Mesendoderm (in vitro differentiated cells): ENCODE measurements around the gene CDC14B.
A peak's percentile ranks its signal among the peaks of the same experiment; 100 is the strongest.

Experiments
- DNase-seq: peaks from one replicate; pipeline ENCODE4 v3.0.0; 2013
- H2AK5ac ChIP-seq: 2 replicates; pipeline ENCODE4 v1.6.1; 2013; ENCODE audit warnings: low read length, inconsistent platforms
- H2BK120ac ChIP-seq: 2 replicates; pipeline ENCODE4 v1.6.1; 2013; ENCODE audit warnings: low read depth, mild to moderate bottlenecking, low read length, moderate library complexity, mixed read lengths
- H2BK15ac ChIP-seq: replicated peaks from 2 replicates; pipeline ENCODE4 v1.6.1; 2013; ENCODE audit warnings: low read depth, mild to moderate bottlenecking, moderate library complexity
- H2BK5ac ChIP-seq: 2 replicates; pipeline ENCODE4 v1.6.1; 2013; ENCODE audit warnings: low read length, inconsistent platforms
- H3K18ac ChIP-seq: 2 replicates; pipeline ENCODE4 v1.6.1; 2013; ENCODE audit warnings: mild to moderate bottlenecking, low read length, mixed read lengths
- H3K23ac ChIP-seq: one replicate; pipeline ENCODE4 v1.6.1; 2013; ENCODE audit warnings: low read length
- H3K27ac ChIP-seq: 2 replicates; pipeline ENCODE4 v1.5.1; 2013; ENCODE audit warnings: low read depth, mild to moderate bottlenecking, inconsistent platforms, low read length, moderate library complexity
- H3K27me3 ChIP-seq: 2 replicates; pipeline ENCODE4 v1.6.1; 2013; ENCODE audit warnings: low read length, control low read depth, mild to moderate bottlenecking, inconsistent platforms; ENCODE audit not compliant: insufficient read depth, poor library complexity
- H3K36me3 ChIP-seq: 2 replicates; pipeline ENCODE4 v1.6.1; 2013; ENCODE audit warnings: low read length, inconsistent platforms; ENCODE audit not compliant: control insufficient read depth, insufficient read depth
- H3K4ac ChIP-seq: one replicate; pipeline ENCODE4 v1.6.1; 2013; ENCODE audit warnings: low read depth, mild to moderate bottlenecking, low read length, moderate library complexity
- H3K4me1 ChIP-seq: 2 replicates; pipeline ENCODE4 v1.6.1; 2013; ENCODE audit warnings: low read depth, low read length, inconsistent platforms; ENCODE audit not compliant: control insufficient read depth
- H3K4me2 ChIP-seq: 2 replicates; pipeline ENCODE4 v1.6.1; 2013; ENCODE audit warnings: low read length
- H3K4me3 ChIP-seq: 2 replicates; pipeline ENCODE4 v1.5.1; 2013; ENCODE audit warnings: mild to moderate bottlenecking, low read length
- H3K56ac ChIP-seq: one replicate; pipeline ENCODE4 v1.6.1; 2013; ENCODE audit warnings: low read length
- H3K79me1 ChIP-seq: 2 replicates; pipeline ENCODE4 v1.6.1; 2013; ENCODE audit warnings: low read length, inconsistent platforms
- H3K79me2 ChIP-seq: 2 replicates; pipeline ENCODE4 v1.6.1; 2013; ENCODE audit warnings: mild to moderate bottlenecking, low read length; ENCODE audit not compliant: control insufficient read depth, insufficient read depth
- H3K9ac ChIP-seq: 2 replicates; pipeline ENCODE4 v1.6.1; 2013; ENCODE audit warnings: low read length, inconsistent platforms
- H4K5ac ChIP-seq: one replicate; pipeline ENCODE4 v1.6.1; 2013; ENCODE audit warnings: low read length
- H4K8ac ChIP-seq: one replicate; pipeline ENCODE4 v1.6.1; 2013; ENCODE audit warnings: low read depth, mild to moderate bottlenecking, control low read depth, low read length, moderate library complexity
- WGBS: extraction: QIAGEN DNeasy Blood & Tissue Kit; methylation state at CpG from one replicate; pipeline ENCODE4 v1.1.7; 2013; ENCODE audit warnings: low lambda C conversion rate, missing lambda C conversion rate; ENCODE audit not compliant: insufficient coverage; ENCODE audit errors: extremely low coverage; 5-methylcytosine and 5-hydroxymethylcytosine counted together

CDC14B gene

DNA sequence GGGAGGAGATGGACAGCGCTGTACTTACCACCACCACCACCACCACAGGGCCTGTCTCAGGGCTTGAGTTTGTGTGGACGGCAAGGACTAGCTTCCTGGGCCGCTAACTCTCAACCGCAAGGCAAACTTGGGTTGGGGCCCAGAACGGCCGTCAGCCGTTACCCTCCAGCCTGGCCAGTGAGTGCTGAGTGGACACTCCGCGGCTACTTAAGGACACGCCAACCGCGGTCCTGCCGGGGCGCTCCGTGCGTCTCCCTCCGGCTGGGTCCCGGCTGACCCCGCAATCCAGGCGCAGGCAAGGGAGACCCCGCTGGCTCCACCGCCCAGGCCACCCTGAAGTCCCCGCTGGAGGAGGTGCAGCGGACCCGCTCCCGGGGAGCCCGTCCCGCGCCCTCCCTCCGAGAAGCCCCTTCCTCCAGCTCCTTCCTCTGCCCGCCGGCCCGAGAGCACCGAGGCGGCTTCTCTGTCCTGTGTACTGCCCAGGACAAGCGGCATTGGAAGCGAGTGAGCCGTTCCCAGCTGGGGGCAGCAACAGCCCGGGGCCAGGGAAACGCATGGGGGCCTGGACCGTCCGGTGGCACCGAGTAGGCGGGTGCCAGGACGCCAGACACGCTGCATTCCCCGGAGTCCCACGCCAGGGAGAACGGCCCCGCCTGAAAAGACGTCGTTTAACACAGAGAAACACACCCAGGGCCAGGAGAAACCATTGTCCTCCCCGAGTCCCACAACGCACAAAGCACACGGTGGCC lies 123.1 kb downstream of the CDC14B start:
- H3K4me1 ChIP-seq, result no peaks in the 10 kb centered on the region

DNA sequence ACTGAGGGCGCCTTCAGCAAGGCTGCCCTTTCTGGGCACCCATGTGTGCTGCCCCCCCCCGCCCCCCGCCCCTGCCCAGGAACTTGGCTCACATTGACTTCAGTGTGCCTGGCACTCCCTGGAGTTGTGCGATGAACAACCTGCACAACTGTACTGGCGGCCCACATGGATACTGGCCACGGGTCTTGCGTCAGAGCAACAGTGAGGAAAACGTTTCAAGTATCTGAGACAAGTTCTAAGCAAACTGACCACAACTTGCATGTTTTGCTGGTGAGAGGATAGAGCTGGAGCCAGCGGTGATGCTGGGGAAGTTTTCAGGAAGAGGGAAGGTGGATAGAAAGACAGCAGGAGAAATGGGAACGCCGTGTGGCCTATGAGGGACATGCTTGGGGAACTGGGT lies 124.3 kb downstream of the CDC14B start:
- no peak overlapping the region for H3K4ac ChIP-seq
- H4K8ac ChIP-seq, result no peak overlapping the region
- H3K9ac ChIP-seq, result no peak overlapping the region
- H3K56ac ChIP-seq, result no peak overlapping the region
- no peak for DNase-seq
- H2BK5ac ChIP-seq, result no peak overlapping the region
- no peaks in the 10 kb centered on the region for H3K27me3 ChIP-seq
- H3K4me1 ChIP-seq, result no peaks in the 10 kb centered on the region
- H4K5ac ChIP-seq, result no peak overlapping the region
- H3K79me2 ChIP-seq, result no peaks in the 10 kb centered on the region
- no peak overlapping the region for H2BK120ac ChIP-seq
- no peak overlapping the region for H3K4me3 ChIP-seq
- no CpG with 5 or more reads among the region's 11 CpGs for WGBS
- no peak overlapping the region for H3K27ac ChIP-seq
- no peak overlapping the region for H3K18ac ChIP-seq
- H3K4me2 ChIP-seq, result no peak overlapping the region
- H3K23ac ChIP-seq, result no peak overlapping the region
- H3K36me3 ChIP-seq, result peaks cover 7% of the 10 kb centered on the region
- no peaks in the 10 kb centered on the region for H3K79me1 ChIP-seq
- no peak overlapping the region for H2AK5ac ChIP-seq
- H2BK15ac ChIP-seq, result no peak overlapping the region

More for the DNA sequence above, 123.1 kb downstream of the CDC14B start:
- peaks cover 4% of the 10 kb centered on the region for H3K36me3 ChIP-seq
- no peak overlapping the region for H3K4me2 ChIP-seq
- no peak overlapping the region for H3K18ac ChIP-seq
- H3K79me2 ChIP-seq, result no peaks in the 10 kb centered on the region
- H4K5ac ChIP-seq, result no peak overlapping the region
- no peak overlapping the region for H3K23ac ChIP-seq
- H2BK15ac ChIP-seq, result no peak overlapping the region
- no peak overlapping the region for H3K27ac ChIP-seq
- H2BK120ac ChIP-seq, result no peak overlapping the region
- H3K56ac ChIP-seq, result no peak overlapping the region
- WGBS, result no CpG with 5 or more reads among the region's 55 CpGs
- no peak overlapping the region for H3K9ac ChIP-seq
- H3K4me3 ChIP-seq, result no peak overlapping the region
- H2AK5ac ChIP-seq, result no peak overlapping the region
- no peak overlapping the region for H4K8ac ChIP-seq
- H3K27me3 ChIP-seq, result no peaks in the 10 kb centered on the region
- no peaks in the 10 kb centered on the region for H3K79me1 ChIP-seq
- no peak for DNase-seq
- H2BK5ac ChIP-seq, result no peak overlapping the region
- no peak overlapping the region for H3K4ac ChIP-seq

GRCh38 chr9:96494215-96494800 lies 125.3 kb downstream of the CDC14B start:
- Histone ChIP-seq H3K23ac (no peak overlapping the region), H4K8ac (no peak overlapping the region), H3K4me1 (no peaks in the 10 kb centered on the region), H4K5ac (no peak overlapping the region), H3K18ac (no peak overlapping the region), H3K9ac (no peak overlapping the region), H3K79me1 (no peaks in the 10 kb centered on the region), H3K56ac (no peak overlapping the region), H2AK5ac (no peak overlapping the region), H3K4me3 (no peak overlapping the region), H3K27me3 (no peaks in the 10 kb centered on the region), H3K27ac (no peak overlapping the region), H3K36me3 (peaks cover 7% of the 10 kb centered on the region), H2BK15ac (no peak overlapping the region), H3K4ac (no peak overlapping the region), H3K4me2 (no peak overlapping the region), H2BK5ac (no peak overlapping the region), H2BK120ac (no peak overlapping the region), H3K79me2 (no peaks in the 10 kb centered on the region)
- no peak for DNase-seq
- no CpG with 5 or more reads among the region's 8 CpGs for WGBS

GRCh38 chr9:96493757-96494156 lies 125.9 kb downstream of the CDC14B start:
- no peak overlapping the region for H2BK15ac ChIP-seq
- no peaks in the 10 kb centered on the region for H3K79me1 ChIP-seq
- no peak overlapping the region for H3K9ac ChIP-seq
- no peaks in the 10 kb centered on the region for H3K4me1 ChIP-seq
- H3K27me3 ChIP-seq, result no peaks in the 10 kb centered on the region
- no peak overlapping the region for H2AK5ac ChIP-seq
- H3K23ac ChIP-seq, result no peak overlapping the region
- H3K27ac ChIP-seq, result no peak overlapping the region
- peak overlapping the region; percentile 2 for H3K56ac ChIP-seq
- no peaks in the 10 kb centered on the region for H3K79me2 ChIP-seq
- DNase-seq, result no peak
- H2BK120ac ChIP-seq, result no peak overlapping the region
- H4K5ac ChIP-seq, result no peak overlapping the region
- H3K4me2 ChIP-seq, result no peak overlapping the region
- H3K18ac ChIP-seq, result no peak overlapping the region
- H3K36me3 ChIP-seq, result peaks cover 7% of the 10 kb centered on the region
- no peak overlapping the region for H2BK5ac ChIP-seq
- no peak overlapping the region for H3K4me3 ChIP-seq
- no peak overlapping the region for H3K4ac ChIP-seq
- no peak overlapping the region for H4K8ac ChIP-seq
- WGBS, result no CpG with 5 or more reads among the region's 13 CpGs

DNA sequence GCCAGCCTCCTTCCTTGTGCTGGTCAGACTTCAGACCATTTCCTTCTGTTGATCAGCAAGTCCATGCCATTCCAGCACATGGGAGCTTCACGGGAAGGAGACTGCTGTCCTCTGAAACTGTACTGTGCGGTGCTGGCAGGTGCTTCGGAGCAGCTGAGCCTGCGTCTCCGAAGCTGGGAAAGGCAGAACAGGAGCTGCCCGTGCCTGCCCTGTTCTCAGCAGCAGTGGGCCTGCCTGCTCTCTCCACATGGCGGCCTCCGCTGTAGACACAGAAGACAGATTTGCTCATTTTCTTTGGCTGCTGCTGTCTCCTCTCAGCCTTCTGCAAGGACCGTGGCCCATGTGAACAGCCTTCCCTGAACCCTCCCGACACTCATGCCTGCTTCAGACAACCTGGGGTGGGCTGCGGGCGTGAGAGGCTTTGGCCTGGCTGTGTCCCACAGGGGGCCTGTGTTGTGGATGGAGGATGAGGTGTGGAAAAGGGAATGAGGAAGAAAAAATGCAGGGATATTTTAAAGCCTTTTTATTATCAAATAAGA lies 126.6 kb downstream of the CDC14B start:
- H3K4me1 ChIP-seq, result no peaks in the 10 kb centered on the region
- no peaks in the 10 kb centered on the region for H3K79me2 ChIP-seq
- WGBS, result no CpG with 5 or more reads among the region's 12 CpGs
- no peak overlapping the region for H2BK5ac ChIP-seq
- H3K9ac ChIP-seq, result no peak overlapping the region
- no peak overlapping the region for H3K18ac ChIP-seq
- H2BK15ac ChIP-seq, result no peak overlapping the region
- no peak overlapping the region for H2AK5ac ChIP-seq
- H3K56ac ChIP-seq, result no peak overlapping the region
- no peak overlapping the region for H3K27ac ChIP-seq
- H3K4ac ChIP-seq, result no peak overlapping the region
- H2BK120ac ChIP-seq, result no peak overlapping the region
- no peak overlapping the region for H4K5ac ChIP-seq
- no peak for DNase-seq
- H4K8ac ChIP-seq, result no peak overlapping the region
- H3K27me3 ChIP-seq, result no peaks in the 10 kb centered on the region
- H3K79me1 ChIP-seq, result no peaks in the 10 kb centered on the region
- no peak overlapping the region for H3K4me2 ChIP-seq
- no peak overlapping the region for H3K23ac ChIP-seq
- H3K4me3 ChIP-seq, result no peak overlapping the region
- peaks cover 9% of the 10 kb centered on the region for H3K36me3 ChIP-seq
